Measurements from ENCODE around the gene NRBF2.
"Not testable (repeated sequence)": the region's sequence is repeated elsewhere in the genome, so short reads cannot be mapped to it uniquely, and the experiment has no call there.

The NRBF2 gene

GRCh38 chr10:63116452-63117072 lies 16.6 kb upstream of the NRBF2 start:
- no peak for DNase-seq (ENCODE audit: low read depth, low spot score)

DNA sequence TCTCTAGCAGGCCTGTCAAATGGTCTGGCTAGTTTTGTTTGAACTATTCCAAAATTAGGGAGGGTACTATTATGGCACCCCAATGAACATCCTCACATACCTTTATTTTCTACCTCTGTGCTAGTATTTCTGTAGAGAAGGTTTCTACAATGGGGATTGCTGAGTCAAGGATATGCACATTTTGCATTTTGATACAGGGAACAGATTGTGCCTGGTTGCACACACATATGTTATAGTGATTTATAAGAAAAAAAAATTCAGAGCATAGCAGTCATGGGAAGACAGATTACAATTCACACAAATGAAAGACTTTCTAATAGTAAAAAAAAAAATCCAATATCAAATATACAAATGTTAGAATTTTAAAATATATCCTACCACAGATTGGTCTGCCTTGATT lies 14.1 kb upstream of the NRBF2 start:
- no peak for DNase-seq (ENCODE audit: low read depth, low spot score)

GRCh38 chr10:63120554-63120953 lies 12.6 kb upstream of the NRBF2 start:
- no peak for DNase-seq (ENCODE audit: low read depth, low spot score)

DNA sequence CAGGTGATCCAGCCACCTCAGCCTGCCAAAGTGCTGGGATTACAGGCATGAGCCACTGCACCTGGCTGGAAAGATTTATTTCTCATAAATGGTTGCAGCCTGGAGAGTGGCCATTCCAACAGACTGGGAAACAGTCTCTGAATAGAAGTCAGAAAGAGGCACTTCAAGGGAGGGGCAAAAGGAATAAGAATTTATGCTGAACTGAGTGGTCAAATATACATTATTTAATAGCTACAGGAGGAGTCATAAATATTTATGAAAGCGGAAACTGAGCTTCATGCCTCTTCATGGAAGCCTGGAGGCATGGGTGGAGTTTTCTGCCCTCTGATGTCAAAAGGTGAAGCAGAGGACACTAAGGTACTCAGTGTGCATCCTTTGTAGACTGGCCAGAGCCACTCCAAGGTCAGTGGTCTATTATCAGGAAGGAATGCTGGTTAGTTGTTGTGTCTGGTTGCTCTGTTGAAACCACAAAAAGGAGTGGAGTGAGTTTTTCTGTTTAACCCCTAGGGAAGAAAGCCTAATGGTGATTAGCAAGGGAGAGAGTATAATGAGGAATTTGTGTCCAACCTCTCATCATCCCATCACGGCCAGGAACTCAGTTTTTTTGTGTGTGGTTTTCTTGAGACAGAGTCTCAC lies 9.3 kb upstream of the NRBF2 start:
- no peak for DNase-seq (ENCODE audit: low read depth, low spot score)

GRCh38 chr10:63125459-63125858 lies 7.7 kb upstream of the NRBF2 start:
- DNase-seq (ENCODE audit: low read depth, low spot score), result no peak

GRCh38 chr10:63128443-63128842 lies 4.7 kb upstream of the NRBF2 start:
- no peak for DNase-seq (ENCODE audit: low read depth, low spot score)

GRCh38 chr10:63129888-63130287 lies 3.2 kb upstream of the NRBF2 start:
- DNase-seq (ENCODE audit: low read depth, low spot score), result no peak

DNA sequence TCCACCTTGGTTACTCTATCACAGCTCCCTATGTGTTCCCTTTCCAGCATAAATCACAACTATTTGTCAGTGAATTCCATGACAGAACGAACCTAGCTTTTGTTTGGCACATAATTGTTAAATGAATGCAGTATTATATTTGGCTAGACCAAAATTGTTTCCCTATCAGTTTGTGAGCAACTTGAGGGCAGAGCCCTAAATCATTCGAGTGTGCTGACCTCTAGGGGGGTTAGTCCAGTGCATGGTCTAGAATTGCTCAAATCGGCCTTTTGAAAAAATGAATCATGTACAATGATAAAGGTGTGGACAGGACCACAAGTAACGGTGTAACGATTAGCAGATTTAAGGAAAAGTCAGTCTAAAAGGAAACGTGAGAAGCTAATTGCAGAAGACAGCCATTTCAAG lies 475 bp upstream of the NRBF2 start:
- DNase-seq (ENCODE audit: low read depth, low spot score), result no peak

DNA sequence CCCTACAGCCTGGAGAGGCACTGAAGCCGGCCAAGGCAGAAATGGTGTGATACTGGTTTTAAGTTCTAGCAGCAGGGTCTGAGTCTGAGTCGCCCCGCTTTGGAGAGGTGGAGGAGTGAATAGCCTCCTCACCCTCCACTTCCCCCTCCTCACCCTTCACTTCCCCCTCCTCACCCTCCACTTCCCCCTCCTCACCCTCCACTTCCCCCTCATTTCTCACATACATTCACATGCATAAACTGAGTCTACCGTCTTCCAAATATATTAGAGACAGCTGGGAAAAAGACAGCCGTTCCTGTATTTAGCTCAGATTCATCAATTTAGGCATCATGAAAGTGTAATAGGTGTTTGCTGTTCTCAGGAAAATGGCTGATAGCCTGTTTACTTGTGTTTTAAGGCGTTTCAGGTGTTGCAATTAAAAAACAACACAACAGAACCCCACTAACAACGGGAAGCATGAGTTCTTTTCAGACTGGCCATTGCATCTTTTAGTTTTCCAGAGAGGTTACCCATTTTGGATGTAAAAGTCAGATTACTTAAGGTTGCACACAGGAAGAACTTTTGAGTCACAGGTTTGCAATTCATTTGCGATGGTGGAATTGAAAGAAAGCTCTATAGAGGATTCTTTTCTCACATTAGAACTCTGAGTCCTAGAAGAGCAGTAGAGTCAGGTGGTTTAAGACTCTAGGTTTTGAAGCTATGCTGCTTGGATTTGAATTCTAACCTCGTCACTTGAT lies 861 bp downstream of the NRBF2 start:
- DNase-seq (ENCODE audit: low read depth, low spot score), result no peak

GRCh38 chr10:63137306-63137705 lies 4.2 kb downstream of the NRBF2 start:
- DNase-seq (ENCODE audit: low read depth, low spot score), result no peak

GRCh38 chr10:63140077-63140476 lies 6.9 kb downstream of the NRBF2 start:
- no peak for DNase-seq (ENCODE audit: low read depth, low spot score)

- no peak for DNase-seq (ENCODE audit: low read depth, low spot score)
Measured at GRCh38 chr10:63142136-63142535, 9.0 kb downstream of the NRBF2 start.

- no peak for DNase-seq (ENCODE audit: low read depth, low spot score)
Measured at GRCh38 chr10:63143987-63144386, 10.9 kb downstream of the NRBF2 start.

DNA sequence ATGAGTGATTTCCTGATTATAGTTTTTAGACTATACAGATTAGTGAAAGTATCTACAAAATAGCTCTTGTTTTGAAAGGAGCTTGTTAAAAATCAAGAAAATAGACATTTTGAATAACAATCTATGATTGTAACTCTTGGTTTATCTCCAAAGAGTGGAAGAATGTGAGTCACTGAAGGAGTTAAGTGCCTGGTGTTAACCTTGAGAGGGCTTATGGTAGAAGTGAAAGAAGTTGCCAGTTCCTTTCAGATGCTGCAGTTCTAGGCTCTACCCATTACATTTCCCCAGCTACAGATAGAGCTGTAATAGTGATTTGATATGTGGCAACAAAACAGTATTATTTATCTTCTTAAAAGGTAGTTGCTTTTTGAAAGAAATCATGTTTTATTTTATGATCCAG lies 12.7 kb downstream of the NRBF2 start:
- no peak for DNase-seq (ENCODE audit: low read depth, low spot score)

DNA sequence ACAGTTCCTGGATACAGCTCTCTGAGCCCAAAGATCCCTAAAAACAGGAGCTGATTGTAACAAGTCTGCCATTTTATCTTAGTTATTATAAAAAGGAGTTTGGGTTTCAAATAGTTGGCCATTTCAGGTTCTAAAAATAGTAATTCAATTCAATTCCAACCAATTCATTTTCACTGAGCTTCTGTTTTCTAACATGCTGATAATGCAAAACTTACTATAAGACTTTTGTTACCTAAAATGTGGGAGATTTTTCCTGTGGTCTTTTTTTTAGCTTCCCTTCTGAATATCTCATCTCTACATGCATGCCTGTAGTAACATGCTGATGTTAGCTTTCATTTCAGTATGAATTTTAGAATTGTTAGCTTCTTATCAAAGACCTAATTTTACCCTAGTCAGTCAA lies 13.4 kb downstream of the NRBF2 start:
- no peak for DNase-seq (ENCODE audit: low read depth, low spot score)

GRCh38 chr10:63150745-63151144 lies 17.6 kb downstream of the NRBF2 start:
- DNase-seq (ENCODE audit: low read depth, low spot score), result no peak

DNA sequence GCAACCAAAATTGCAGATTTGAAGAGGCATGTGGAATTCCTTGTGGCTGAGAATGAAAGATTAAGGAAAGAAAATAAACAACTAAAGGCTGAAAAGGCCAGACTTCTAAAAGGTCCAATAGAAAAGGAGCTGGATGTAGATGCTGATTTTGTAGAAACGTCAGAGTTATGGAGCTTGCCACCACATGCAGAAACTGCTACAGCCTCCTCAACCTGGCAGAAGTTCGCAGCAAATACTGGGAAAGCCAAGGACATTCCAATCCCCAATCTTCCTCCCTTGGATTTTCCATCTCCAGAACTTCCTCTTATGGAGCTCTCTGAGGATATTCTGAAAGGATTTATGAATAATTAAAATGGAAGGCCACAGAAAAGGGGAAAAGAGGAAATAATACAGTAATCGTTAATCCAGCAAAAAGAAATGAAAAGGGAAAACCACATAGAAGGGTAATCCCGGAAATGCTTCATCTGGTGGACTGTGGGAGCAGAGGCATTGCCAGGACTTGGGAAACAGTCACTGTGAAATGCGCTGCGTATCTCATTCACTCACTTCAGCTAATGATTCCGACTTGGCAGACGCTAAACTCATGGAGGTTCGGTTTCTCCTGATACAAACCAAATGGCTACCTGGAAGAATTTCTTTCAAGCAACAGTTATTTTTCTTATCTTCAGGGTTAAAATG lies 20.9 kb downstream of the NRBF2 start:
- DNase-seq (ENCODE audit: low read depth, low spot score), result not testable (repeated sequence)

GRCh38 chr10:63154546-63155387 lies 21.6 kb downstream of the NRBF2 start:
- no peak for DNase-seq (ENCODE audit: low read depth, low spot score)

DNA sequence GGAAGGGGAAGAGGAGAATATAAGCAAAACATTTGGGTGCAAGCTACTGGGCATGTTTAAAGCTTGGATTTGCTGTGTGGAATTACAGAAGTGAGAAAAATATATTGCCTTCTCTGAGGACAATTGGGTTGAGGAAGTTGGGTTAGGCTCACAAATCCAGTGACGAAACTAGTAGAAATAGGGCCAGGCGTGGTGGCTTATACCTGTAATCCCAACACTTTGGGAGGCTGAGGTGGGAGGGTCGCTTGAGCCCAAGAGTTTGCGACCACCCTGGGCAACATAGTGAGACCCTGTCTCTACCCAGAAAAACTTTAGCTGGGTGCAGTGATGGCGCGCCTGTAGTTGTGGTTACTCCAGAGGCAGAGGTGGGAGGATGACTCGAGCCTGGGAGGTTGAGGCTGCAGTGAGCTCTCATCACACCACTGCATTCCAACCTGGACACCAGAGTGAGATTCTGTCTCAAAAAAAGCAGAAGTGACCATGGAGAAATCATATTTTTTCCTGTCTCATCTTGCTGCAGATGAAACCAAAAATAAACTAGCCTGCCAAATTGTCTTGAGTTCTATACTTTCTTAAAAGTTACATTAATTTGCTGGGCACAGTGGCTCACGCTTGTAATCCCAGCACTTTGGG lies 22.4 kb downstream of the NRBF2 start:
- no peak for DNase-seq (ENCODE audit: low read depth, low spot score)

GRCh38 chr10:63156236-63156635 lies 23.1 kb downstream of the NRBF2 start:
- DNase-seq (ENCODE audit: low read depth, low spot score), result no peak
